ENCODE results near the gene HHAT.

HHAT gene

GRCh38 chr1:210490781-210491180, 162.1 kb downstream of the HHAT start:
- DNase-seq (ENCODE audit: insufficient read length, low spot score) (no peak), FAIRE-seq (no peak)
- TF ChIP-seq CTCF (IDR thresholded peaks at IDR 0.05; ENCODE audit: insufficient read depth, missing control alignments), result no peak

- no peak for DNase-seq (ENCODE audit: insufficient read length, low spot score)
These were observed 167.4 kb downstream of the HHAT start for GRCh38 chr1:210496063-210496462.

GRCh38 chr1:210499956-210500355, 171.3 kb downstream of the HHAT start:
- TF ChIP-seq CTCF (IDR thresholded peaks at IDR 0.05; ENCODE audit: insufficient read depth, missing control alignments), result no peak
- no peak for DNase-seq (ENCODE audit: insufficient read length, low spot score)
- FAIRE-seq, result no peak

More at GRCh38 chr1:210496063-210496462, 167.4 kb downstream of the HHAT start:
- FAIRE-seq, result no peak
- no peak for TF ChIP-seq CTCF (IDR thresholded peaks at IDR 0.05; ENCODE audit: insufficient read depth, missing control alignments)

DNA sequence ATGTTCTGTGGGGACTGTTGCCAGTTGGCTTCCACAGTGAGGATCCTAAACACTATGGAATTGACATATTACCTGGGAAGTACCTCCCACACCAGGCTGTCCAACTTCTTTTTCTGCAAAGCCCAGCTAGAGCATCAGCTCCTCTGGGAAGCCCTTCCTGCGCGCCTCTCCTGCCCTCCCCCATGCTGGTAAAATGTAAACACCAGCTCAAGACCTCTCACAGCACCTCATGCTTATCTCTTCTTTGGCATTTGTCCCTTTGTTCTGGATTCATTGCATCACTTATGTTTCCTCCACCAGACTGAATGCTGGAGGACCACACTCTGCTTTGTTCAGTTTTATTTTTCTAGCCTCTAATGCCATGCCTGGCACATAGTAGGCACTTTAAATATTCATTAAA, 172.1 kb downstream of the HHAT start:
- no peak for DNase-seq (ENCODE audit: insufficient read length, low spot score)
- FAIRE-seq, result no peak
- TF ChIP-seq CTCF (IDR thresholded peaks at IDR 0.05; ENCODE audit: insufficient read depth, missing control alignments), result no peak

GRCh38 chr1:210504286-210504685, 175.6 kb downstream of the HHAT start:
- FAIRE-seq (no peak), DNase-seq (ENCODE audit: insufficient read length, low spot score) (no peak)
- TF ChIP-seq CTCF (IDR thresholded peaks at IDR 0.05; ENCODE audit: insufficient read depth, missing control alignments), result no peak

DNA sequence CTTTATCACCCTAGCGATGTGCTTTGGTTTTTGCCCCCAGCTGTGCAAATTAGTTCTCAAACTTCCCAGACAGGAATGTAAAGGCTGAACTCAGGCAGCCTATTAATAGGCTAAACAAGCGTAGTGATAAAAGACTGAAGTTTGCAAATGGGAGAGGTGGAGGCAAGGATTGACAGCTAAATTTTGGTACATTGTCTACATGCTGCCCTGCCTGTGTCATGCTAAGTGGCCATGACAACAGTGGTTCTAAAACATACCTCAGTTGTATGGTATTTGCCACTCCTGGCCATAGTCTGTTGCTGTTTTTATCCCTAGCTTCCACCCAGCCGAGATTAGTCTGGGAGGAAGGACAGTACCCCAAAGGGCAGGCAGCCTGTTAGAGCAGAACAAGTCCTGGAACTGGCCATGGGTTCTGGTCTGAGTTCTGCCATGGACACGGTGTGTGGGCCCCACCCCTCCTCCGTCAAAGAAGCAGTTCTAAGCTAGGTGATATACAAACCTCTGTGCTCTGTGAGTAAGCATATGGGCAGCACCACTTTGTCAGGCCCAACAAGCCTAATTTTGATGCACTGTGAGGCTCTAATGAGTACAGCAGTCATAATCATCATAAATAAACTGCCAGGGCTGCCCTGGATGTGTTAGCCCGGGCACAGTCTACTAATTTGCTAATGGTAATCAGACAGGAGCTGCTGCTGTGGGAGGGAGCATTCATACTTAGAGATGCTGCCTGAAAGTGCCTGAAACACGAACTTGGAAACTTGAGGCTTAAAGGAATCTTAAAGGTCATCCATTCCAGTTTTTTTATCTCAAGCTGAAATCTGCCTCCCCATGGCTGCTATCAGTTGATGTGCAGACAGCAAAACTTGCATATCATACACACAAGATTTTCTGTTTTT, 177.1 kb downstream of the HHAT start:
- DNase-seq (ENCODE audit: insufficient read length, low spot score) (no peak), FAIRE-seq (no peak)
- TF ChIP-seq CTCF (IDR thresholded peaks at IDR 0.05; ENCODE audit: insufficient read depth, missing control alignments), result no peak

- TF ChIP-seq CTCF (IDR thresholded peaks at IDR 0.05; ENCODE audit: insufficient read depth, missing control alignments), result no peak
- FAIRE-seq, result no peak
- DNase-seq (ENCODE audit: insufficient read length, low spot score), result no peak
These were observed 178.0 kb downstream of the HHAT start for GRCh38 chr1:210506689-210507088.

Measured in D721Med (cell line).